CD14-positive monocyte (primary cell): ENCODE measurements around the gene LAMA1. TPM values are rescaled to one million over a fixed set of nuclear protein-coding genes. Genes with fewer than 3 reads are reported as not detected.
A peak's percentile ranks its signal among the peaks of the same experiment; 100 is the strongest.

Experiments used
- DNase-seq, 3 donors: peaks; one replicate each; pipeline ENCODE4 v3.0.0-alpha.2; 2011 to 2022
- H2AFZ ChIP-seq: 2 replicates; pipeline ENCODE4 v1.6.0; 2012; ENCODE audit warnings: mild to moderate bottlenecking, low read depth, low read length, inconsistent platforms; ENCODE audit not compliant: insufficient read depth, poor library complexity, severe bottlenecking
- H3K27ac ChIP-seq, 2 donors: 1 replicate in 1 of 2; 2 replicates in 1 of 2; pipeline ENCODE4 v1.5.1; 2012 to 2013; ENCODE audit warnings: low read length in 2 of 2, control low read depth in 1 of 2, inconsistent platforms in 1 of 2, low read depth in 1 of 2, mild to moderate bottlenecking in 1 of 2
- H3K27me3 ChIP-seq, 2 donors: one replicate each; pipeline versions ENCODE4 v1.6.0 to v1.6.1; 2011 to 2013; ENCODE audit warnings: low read length in 2 of 2; ENCODE audit not compliant: control insufficient read depth in 2 of 2, insufficient read depth in 2 of 2
- H3K36me3 ChIP-seq, 2 donors: replicated peaks in 1 of 2; 1 replicate in 1 of 2; 2 replicates in 1 of 2; pipeline versions ENCODE4 v1.5.1 to v1.6.1; 2012 to 2013; ENCODE audit warnings: low read length in 2 of 2, control low read depth in 1 of 2, inconsistent platforms in 1 of 2, mild to moderate bottlenecking in 1 of 2; ENCODE audit not compliant: insufficient read depth in 2 of 2, control insufficient read depth in 1 of 2
- H3K4me1 ChIP-seq, 2 donors: 1 replicate in 1 of 2; 2 replicates in 1 of 2; pipeline versions ENCODE4 v1.5.1 to v1.6.1; 2012 to 2013; ENCODE audit warnings: low read length in 2 of 2, control low read depth in 1 of 2, inconsistent platforms in 1 of 2, mild to moderate bottlenecking in 1 of 2, moderate library complexity in 1 of 2; ENCODE audit not compliant: insufficient read depth in 2 of 2, control insufficient read depth in 1 of 2
- H3K4me2 ChIP-seq: replicated peaks from 2 replicates; pipeline ENCODE3; 2012; ENCODE audit warnings: low read length, moderate library complexity, mild to moderate bottlenecking; ENCODE audit not compliant: poor library complexity, severe bottlenecking; ENCODE audit errors: extremely low read depth
- H3K4me3 ChIP-seq, 3 experiments: fragments of 200-600 bp in 1 of 3; sonication (generic) in 1 of 3; replicated peaks in 1 of 3; 1 replicate in 2 of 3; 2 replicates in 1 of 3; pipeline ENCODE4 v1.5.1; 2011 to 2013; ENCODE audit warnings: low read length in 3 of 3, mild to moderate bottlenecking in 3 of 3, control low read depth in 2 of 3, low read depth in 2 of 3, inconsistent platforms in 1 of 3, moderate library complexity in 1 of 3
- H3K79me2 ChIP-seq: 2 replicates; pipeline ENCODE4 v1.6.0; 2012; ENCODE audit warnings: mild to moderate bottlenecking, control low read depth, inconsistent platforms, low read length, moderate library complexity; ENCODE audit not compliant: insufficient read depth
- H3K9ac ChIP-seq: 2 replicates; pipeline ENCODE4 v1.6.0; 2017; ENCODE audit warnings: low read length, mild to moderate bottlenecking; ENCODE audit not compliant: insufficient read depth, poor library complexity, severe bottlenecking
- H3K9me3 ChIP-seq, 2 donors: replicated peaks in 1 of 2; 1 replicate in 1 of 2; 2 replicates in 1 of 2; pipeline versions ENCODE4 v1.5.1 to v1.6.1; 2012 to 2013; ENCODE audit warnings: low read length in 2 of 2, control low read depth in 1 of 2; ENCODE audit not compliant: control insufficient read depth in 1 of 2, insufficient read depth in 1 of 2
- H4K20me1 ChIP-seq: 2 replicates; pipeline ENCODE4 v1.6.0; 2012; ENCODE audit warnings: mild to moderate bottlenecking, low read length, control low read depth, moderate library complexity; ENCODE audit not compliant: insufficient read depth
- H3K27ac Mint-ChIP-seq, 7 donors: one replicate each; pipeline ENCODE4 v1.8.0; 2020; ENCODE audit warnings: mild to moderate bottlenecking in 7 of 7, mixed read lengths in 7 of 7, moderate library complexity in 6 of 7, inconsistent platforms in 2 of 7
- H3K27me3 Mint-ChIP-seq, 3 donors: one replicate each; pipeline ENCODE4 v1.8.0; 2021 to 2022; ENCODE audit warnings: low read depth in 3 of 3, mild to moderate bottlenecking in 3 of 3, mixed read lengths in 3 of 3, moderate library complexity in 3 of 3, inconsistent platforms in 1 of 3
- H3K36me3 Mint-ChIP-seq, 2 donors: one replicate each; pipeline ENCODE4 v1.8.0; 2020; ENCODE audit warnings: mixed read lengths in 2 of 2, inconsistent platforms in 1 of 2, mild to moderate bottlenecking in 1 of 2
- H3K4me1 Mint-ChIP-seq: one replicate; pipeline ENCODE4 v1.8.0; 2020; ENCODE audit warnings: mild to moderate bottlenecking, mixed read lengths
- H3K4me3 Mint-ChIP-seq, 2 donors: one replicate each; pipeline ENCODE4 v1.8.0; 2020; ENCODE audit warnings: mild to moderate bottlenecking in 2 of 2, mixed read lengths in 2 of 2, moderate library complexity in 1 of 2
- H3K9me3 Mint-ChIP-seq, 7 donors: one replicate each; pipeline ENCODE4 v1.8.0; 2020 to 2022; ENCODE audit warnings: mixed read lengths in 7 of 7, mild to moderate bottlenecking in 6 of 7, moderate library complexity in 6 of 7, inconsistent platforms in 2 of 7
- whole genome bisulfite sequencing: methylation state at CpG from one replicate; pipeline ENCODE4 v1.1.5; 2013; ENCODE audit warnings: missing lambda C conversion rate; ENCODE audit not compliant: insufficient coverage; 5-methylcytosine and 5-hydroxymethylcytosine counted together
- intact Hi-C, 2 donors: fragments of 100-400 bp; cut with micrococcal nuclease; formaldehyde crosslinking; loops; one replicate each; pipeline versions ENCODE4 v1.15.0 to v1.15.1; 2023
- polyA plus RNA-seq, 3 donors: library from polyadenylated mRNA; depleted of rRNA in 1 of 3; unstranded in 2 of 3; stranded (reverse) in 1 of 3; fragments of 300-500 nt in 2 of 3; fragments of >200 nt in 1 of 3; fragmentation: Illumina TruSeq in 2 of 3; gene quantifications; 1 replicate in 2 of 3; 2 replicates in 1 of 3; pipeline ENCODE4 v1.2.3, GENCODE V29; 2012 to 2021
- TF ChIP-seq, protein P1 (sequence below): fragments of 200-600 bp; IDR thresholded peaks from one replicate; pipeline ENCODE4 v1.8.0; 2022; ENCODE audit warnings: antibody characterized with exemption, mild to moderate bottlenecking

Gene LAMA1
- polyA plus RNA-seq, 3 donors, result not detected

- TF ChIP-seq, protein P1, sequence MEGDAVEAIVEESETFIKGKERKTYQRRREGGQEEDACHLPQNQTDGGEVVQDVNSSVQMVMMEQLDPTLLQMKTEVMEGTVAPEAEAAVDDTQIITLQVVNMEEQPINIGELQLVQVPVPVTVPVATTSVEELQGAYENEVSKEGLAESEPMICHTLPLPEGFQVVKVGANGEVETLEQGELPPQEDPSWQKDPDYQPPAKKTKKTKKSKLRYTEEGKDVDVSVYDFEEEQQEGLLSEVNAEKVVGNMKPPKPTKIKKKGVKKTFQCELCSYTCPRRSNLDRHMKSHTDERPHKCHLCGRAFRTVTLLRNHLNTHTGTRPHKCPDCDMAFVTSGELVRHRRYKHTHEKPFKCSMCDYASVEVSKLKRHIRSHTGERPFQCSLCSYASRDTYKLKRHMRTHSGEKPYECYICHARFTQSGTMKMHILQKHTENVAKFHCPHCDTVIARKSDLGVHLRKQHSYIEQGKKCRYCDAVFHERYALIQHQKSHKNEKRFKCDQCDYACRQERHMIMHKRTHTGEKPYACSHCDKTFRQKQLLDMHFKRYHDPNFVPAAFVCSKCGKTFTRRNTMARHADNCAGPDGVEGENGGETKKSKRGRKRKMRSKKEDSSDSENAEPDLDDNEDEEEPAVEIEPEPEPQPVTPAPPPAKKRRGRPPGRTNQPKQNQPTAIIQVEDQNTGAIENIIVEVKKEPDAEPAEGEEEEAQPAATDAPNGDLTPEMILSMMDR, result no peak
- H3K4me1 ChIP-seq, result no peaks in the 10 kb centered on the region
- peaks cover 0 to 2% (median 1%) of the 10 kb centered on the region in 3 donors for H3K27me3 Mint-ChIP-seq
- no peaks in the 10 kb centered on the region for H3K9me3 ChIP-seq
- DNase-seq, result no peak
- no peak overlapping the region for H3K4me2 ChIP-seq
- H3K27ac Mint-ChIP-seq, result no peak overlapping the region
- intact Hi-C loops, result no loop called here
- H2AFZ ChIP-seq, result no peak overlapping the region
- H3K9ac ChIP-seq, result no peak overlapping the region
- H4K20me1 ChIP-seq, result no peaks in the 10 kb centered on the region
- 71% methylated on average over 18 of the region's 19 CpGs for WGBS
- H3K79me2 ChIP-seq, result no peaks in the 10 kb centered on the region
- H3K4me3 ChIP-seq, result no peak overlapping the region
- peak overlapping the region in 1 of 2 donors; percentile 21 for H3K4me3 Mint-ChIP-seq
- H3K27ac ChIP-seq, result no peak overlapping the region
- no peaks in the 10 kb centered on the region for H3K36me3 ChIP-seq
- H3K9me3 Mint-ChIP-seq, result peaks cover 0 to 3% (median 0%) of the 10 kb centered on the region in 7 donors
- H3K36me3 Mint-ChIP-seq, result no peaks in the 10 kb centered on the region
- H3K4me1 Mint-ChIP-seq, result no peaks in the 10 kb centered on the region
- peaks cover 0 to 2% of the 10 kb centered on the region in 2 donors for H3K27me3 ChIP-seq
Observed at GRCh38 chr18:7011142-7011541, 106.5 kb downstream of the LAMA1 start.

GRCh38 chr18:7004009-7004408 is 113.6 kb downstream of the LAMA1 start:
- Histone ChIP-seq H4K20me1 (no peaks in the 10 kb centered on the region), H3K27me3 (no peaks in the 10 kb centered on the region), H3K27ac (no peak overlapping the region), H3K36me3 (no peaks in the 10 kb centered on the region), H3K4me1 (no peaks in the 10 kb centered on the region), H3K79me2 (no peaks in the 10 kb centered on the region), H3K4me2 (no peak overlapping the region), H3K9ac (no peak overlapping the region), H3K9me3 (no peaks in the 10 kb centered on the region), H2AFZ (no peak overlapping the region), H3K4me3 (no peak overlapping the region)
- 100% methylated on average over 2 of the region's 6 CpGs for WGBS
- H3K4me1 Mint-ChIP-seq, result no peaks in the 10 kb centered on the region
- DNase-seq, result no peak
- no peaks in the 10 kb centered on the region for H3K36me3 Mint-ChIP-seq
- no peak overlapping the region for H3K27ac Mint-ChIP-seq
- TF ChIP-seq, protein P1, result no peak
- intact Hi-C loops, result no loop called here
- H3K9me3 Mint-ChIP-seq, result peaks cover 0 to 3% (median 0%) of the 10 kb centered on the region in 7 donors
- peaks cover 1 to 6% (median 4%) of the 10 kb centered on the region in 3 donors for H3K27me3 Mint-ChIP-seq
- H3K4me3 Mint-ChIP-seq, result no peak overlapping the region
